GM19099 (cell line): ENCODE measurements around the gene ZCWPW1.

Source experiments
- POLR2A ChIP-seq: IDR thresholded peaks from 3 replicates; pipeline ENCODE4 v1.6.1; 2011; ENCODE audit warnings: low read depth; ENCODE audit not compliant: insufficient read length; ENCODE audit errors: extremely low read depth

Gene ZCWPW1

GRCh38 chr7:100441641-100442535 lies 13.4 kb upstream of the ZCWPW1 start:
- TF ChIP-seq POLR2A = no peak

DNA sequence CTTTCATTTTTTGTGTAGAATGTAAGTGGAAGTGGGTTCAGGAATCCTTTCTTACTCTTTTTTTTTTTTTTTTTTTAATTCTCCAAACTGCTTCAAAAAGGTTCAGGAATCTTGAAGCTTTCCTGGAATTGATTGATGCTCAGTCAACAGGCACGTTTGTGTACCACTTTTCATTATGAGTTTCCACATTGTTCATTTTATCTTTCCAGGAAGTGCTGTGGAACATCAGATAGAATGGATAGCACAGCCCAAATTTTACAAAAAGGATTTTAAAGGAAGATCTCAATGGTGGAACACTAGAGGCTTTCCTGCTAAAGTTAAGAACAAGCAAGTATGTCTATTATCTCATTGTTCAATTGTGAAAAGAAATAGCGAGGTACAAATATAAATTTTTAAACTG lies 9.7 kb upstream of the ZCWPW1 start:
- TF ChIP-seq POLR2A = no peak

DNA sequence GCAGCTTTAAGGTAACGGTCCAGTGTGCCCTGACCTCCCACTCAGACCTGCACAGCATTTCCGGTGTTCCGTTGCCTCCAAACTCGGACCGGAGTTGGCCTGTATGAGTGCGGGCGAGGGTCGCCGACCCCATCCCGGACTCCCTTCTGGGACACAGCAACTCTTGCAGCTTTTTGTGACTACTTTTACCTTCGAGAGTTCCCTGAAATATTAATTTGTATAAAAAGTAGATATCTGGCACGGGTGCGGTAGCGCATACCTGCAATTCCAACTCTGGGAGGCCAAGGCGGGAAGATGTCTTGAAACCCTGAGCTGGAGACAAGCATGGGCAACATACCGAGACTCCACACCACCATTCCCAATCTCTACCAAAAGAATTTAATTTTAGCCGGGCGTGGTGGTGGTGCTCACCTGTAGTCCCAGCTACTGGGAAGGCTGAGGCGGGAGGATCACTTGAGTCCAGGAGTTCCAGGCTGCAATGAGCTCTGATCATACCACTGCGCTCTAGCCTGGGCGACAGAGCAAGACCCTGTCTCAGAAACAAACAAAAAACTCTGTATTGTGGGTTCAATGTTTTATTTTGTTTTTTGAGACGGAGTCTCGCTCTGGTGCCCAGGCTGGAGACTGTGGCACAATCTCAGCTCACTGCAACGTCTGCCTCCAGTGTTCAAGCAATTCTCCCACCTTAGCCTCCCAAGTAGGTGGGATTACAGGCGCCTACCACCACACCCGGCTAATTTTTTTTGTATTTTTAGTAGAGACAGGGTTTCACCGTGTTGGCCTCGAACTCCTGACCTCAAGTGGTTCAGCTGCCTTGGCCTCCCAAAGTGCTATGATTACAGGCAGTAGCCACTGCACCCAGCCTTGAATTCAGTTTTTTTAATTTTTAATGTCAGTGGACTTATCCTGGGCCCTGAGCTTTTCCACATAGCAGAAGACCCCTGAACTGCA lies 8.9 kb upstream of the ZCWPW1 start:
- TF ChIP-seq POLR2A = no peak

- TF ChIP-seq POLR2A = peak; percentile 51
Observed at GRCh38 chr7:100435401-100436304, 7.2 kb upstream of the ZCWPW1 start.

DNA sequence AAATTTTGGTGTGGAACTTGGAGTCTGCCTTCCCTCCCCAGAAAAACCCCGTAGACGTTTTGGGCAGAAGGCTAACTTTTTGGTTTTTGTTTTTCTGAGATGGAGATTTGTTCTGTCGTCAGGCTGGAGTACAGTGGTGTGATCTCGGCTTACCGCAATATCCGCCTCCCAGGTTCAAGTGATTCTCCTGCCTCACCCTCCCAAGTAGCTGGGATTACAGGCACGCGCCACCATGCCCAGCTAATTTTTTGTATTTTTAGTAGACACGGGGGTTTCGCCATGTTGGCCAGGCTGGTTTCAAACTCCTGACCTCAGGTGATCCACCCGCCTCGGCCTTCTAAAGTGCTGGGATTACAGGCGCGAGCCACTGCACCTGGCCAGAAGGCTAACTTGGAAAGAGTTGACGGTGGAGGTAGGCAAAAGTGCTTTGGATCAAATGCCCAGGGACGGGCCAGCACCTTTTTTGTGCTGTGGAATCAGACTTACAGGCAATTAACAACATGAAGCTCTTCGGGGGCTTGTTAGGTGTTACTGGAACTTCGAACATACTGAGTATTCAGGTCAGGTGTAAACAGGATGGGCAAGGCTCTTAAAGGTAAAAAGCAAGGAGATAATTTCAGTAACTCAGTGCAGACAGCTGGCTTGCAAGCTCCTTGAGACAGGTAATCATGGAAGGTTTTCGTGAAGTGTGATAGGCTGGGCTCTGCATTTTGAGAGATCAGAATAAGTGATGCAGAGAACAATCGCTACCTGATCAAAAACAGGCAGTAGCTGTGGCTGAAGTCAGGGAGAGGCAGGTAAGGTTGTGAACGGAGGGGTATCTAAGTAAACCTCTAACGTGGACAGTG lies 6.0 kb upstream of the ZCWPW1 start:
- peak; percentile 4 for TF ChIP-seq POLR2A

DNA sequence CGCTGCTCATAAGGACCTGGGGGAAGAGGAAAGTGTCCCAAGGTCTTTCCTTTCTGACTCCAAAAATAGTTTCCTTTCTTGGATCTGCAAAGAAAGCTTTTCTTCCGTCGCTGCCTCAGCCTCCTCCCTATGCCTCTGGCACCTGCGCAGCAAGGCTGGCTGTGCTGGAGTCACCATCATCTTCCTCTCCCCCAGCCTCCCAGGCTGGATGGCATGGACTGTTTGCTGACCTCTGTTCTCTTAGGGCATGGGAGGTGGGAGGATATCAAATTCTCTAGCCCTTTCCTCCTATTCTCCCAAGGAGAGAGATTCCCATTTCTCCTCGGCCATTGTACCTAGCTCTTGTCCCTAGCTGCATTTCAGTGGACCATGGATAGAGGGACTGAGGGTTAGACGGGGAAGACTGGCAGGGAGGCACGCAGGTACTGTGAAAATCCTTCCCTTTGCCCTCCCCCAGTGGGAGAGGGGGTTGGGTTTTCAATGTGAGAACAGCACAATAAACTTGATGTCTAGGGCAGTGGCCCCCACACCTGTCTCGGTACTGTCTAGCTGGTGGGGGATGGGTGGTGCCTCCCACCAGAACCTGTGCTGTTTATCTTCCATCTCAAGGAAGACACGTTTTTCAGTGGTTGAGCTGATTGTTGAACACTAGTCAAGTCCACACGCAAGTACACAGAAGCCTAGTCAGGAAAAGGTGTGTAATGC lies 5.2 kb upstream of the ZCWPW1 start:
- TF ChIP-seq POLR2A = no peak

GRCh38 chr7:100433276-100433591 lies 4.7 kb upstream of the ZCWPW1 start:
- TF ChIP-seq POLR2A = no peak

DNA sequence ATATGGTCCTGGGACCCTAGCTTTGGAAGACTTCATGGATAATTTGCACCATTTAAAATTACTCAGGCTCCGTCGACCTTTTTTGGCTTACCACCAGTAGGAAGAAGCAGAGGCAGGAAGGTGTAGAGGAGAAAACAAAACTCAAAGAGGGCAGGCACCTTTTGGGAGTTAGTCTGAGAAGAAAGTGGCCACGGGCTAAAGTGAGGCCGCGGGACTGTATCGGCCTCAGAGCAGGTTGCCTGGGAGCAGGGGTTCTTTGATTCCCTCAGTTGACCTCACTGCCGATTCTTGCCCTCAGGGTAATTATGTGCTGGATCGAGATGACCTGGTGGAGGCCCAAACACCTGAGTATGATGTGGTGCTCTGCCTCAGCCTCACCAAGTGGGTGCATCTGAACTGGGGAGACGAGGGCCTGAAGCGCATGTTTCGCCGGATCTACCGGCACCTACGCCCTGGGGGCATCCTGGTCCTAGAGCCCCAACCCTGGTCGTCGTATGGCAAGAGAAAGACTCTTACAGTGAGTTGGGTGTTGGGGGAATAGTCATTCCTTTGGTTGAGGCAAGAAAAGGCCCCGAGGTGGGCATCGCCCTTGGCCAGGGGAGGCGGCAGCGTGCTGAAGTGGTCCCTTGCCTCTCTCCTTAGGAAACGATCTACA lies 4.2 kb upstream of the ZCWPW1 start:
- TF ChIP-seq POLR2A = no peak

- TF ChIP-seq POLR2A = no peak
Observed at GRCh38 chr7:100432053-100432452, 3.5 kb upstream of the ZCWPW1 start.

DNA sequence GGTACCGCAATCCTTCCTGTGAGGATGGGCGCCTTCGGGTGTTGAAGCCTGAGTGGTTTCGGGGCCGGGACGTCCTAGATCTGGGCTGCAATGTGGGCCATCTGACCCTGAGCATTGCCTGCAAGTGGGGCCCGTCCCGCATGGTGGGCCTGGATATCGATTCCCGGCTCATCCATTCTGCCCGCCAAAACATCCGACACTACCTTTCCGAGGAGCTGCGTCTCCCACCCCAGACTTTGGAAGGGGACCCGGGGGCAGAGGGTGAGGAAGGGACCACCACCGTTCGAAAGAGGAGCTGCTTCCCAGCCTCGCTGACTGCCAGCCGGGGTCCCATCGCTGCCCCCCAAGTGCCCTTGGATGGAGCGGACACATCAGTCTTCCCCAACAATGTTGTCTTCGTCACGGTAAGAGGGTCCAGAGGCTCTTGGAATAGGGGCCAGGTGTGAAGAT lies 2.8 kb upstream of the ZCWPW1 start:
- no peak for TF ChIP-seq POLR2A

GRCh38 chr7:100430493-100431285 lies 2.2 kb upstream of the ZCWPW1 start:
- no peak for TF ChIP-seq POLR2A
